Measurements from ENCODE around the gene FSIP1.

GRCh38 chr15:39788108-39788507 is 5.5 kb upstream of the FSIP1 start:
- TF ChIP-seq GATA2 (IDR thresholded peaks at IDR 0.05; ENCODE audit: low read depth, low read length) (no peak), GATA3 (IDR thresholded peaks at IDR 0.05; ENCODE audit: low read depth, low read length) (no peak)
